ENCODE results near the gene TCF25.

The TCF25 gene

DNA sequence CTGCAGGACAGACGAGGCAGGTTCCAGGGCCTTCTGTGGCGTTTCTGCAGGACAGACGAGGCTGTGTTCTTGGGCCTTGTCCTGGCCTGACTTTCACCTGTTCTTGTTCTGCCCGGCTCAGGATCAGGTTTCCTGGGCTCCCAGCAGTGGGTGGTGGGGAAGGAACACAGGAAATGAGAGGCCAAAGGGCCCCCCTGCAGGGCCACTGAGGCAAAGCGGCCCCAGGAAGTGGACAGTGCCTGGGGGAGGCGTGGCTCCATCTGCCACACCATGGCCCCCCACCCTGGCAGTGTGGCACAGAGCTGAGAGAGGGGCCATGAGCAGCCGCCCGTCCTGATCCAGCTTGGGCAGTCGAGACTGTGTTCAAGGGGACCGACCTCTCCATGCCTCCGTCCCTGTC is 24.4 kb upstream of the TCF25 start:
- no peak for TF ChIP-seq CTCF (conservative IDR thresholded peaks at IDR 0.05; ENCODE audit: low read depth, low read length)
- DNase-seq (ENCODE audit: low read depth): no peak

DNA sequence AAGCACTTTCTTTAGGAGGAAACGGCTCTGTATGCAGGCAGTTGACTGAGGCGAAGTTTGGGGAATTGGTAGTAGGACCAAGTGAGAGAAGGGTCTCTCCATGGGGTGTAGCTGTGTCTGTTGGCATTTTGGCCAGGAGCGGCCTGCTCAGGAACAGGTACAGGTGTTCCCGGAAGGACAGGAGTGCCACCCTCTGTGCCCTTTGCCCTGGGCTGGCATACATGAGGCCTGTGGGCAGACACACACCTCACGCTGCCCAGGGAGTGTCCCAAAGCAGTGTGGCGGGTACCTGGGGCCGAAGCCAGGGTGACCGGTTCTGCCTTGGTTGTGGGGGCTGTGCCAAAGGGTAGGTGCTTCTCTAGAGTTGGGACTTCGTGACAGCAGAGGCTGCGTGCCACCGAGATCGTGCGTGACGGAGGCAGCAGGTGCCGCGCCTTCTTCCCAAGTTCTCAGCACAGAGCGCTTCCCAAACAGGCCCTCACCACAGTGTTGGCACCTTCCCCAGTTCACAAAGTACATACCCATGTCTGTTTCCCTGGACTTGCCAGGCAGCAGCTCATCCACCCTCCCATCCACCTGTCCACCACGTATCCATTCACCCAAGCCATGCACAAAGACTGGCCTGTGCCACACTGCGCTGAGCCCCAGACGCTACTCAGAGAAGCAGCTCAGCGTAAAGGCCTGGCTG is 19.9 kb upstream of the TCF25 start:
- no peak overlapping the region for H3K4me3 ChIP-seq (ENCODE audit: low read depth, low read length)
- DNase-seq (ENCODE audit: low read depth): no peak
- TF ChIP-seq CTCF (conservative IDR thresholded peaks at IDR 0.05; ENCODE audit: low read depth, low read length): no peak

More for the DNA sequence above, 24.4 kb upstream of the TCF25 start:
- no peak overlapping the region for H3K4me3 ChIP-seq (ENCODE audit: low read depth, low read length)

DNA sequence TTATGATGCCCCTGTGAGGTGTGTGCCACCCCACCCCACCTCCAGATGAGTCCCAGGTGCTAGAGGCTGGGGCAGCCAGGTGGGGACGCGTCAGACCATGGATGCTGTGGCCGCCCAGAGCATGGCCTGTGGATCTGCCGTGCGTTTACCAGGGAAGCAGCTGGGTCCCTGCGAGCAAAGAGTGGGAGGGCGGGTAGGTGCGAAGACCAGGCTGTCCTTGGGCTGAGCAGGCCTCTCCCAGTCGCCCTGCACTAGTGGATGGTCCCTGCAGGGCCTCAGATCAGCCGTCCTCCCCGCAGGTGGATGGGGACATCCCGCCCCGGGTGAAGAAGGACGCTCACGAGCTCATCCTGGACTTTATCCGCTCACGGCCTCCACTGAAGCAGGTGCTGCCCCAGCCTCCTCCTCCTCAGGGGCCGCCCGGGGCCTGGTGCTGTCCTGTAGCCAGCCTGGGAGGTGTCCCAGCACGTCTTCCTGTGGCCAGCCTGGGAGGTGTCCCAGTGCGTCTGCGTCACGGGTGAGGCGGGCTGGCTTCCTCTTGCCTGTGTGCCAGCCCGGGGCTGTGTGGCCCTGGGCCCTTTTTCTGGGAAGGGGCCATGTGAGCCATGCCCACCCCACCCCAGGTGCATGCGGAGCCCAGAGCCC is 18.0 kb upstream of the TCF25 start:
- DNase-seq (ENCODE audit: low read depth): no peak
- no peak overlapping the region for H3K4me3 ChIP-seq (ENCODE audit: low read depth, low read length)
- TF ChIP-seq CTCF (conservative IDR thresholded peaks at IDR 0.05; ENCODE audit: low read depth, low read length): no peak

DNA sequence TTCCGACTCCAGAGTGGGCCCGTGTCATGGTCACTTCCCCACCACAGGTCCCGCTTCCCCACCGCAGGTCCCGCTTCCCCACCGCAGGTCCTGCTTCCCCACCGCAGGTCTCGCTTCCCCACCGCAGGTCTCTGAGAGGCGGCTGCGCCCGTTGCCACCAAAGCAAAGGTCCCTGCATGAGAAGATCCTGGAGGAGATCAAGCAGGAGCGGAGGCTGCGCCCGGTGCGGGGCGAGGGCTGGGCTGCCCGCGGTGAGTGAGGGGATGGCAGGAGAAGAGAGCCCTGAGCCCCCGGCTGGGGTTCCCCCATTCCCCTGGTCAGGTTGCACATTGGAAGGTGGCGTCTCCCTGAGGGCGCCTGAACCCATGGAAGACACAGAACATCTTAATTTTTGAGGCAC is 17.4 kb upstream of the TCF25 start:
- DNase-seq (ENCODE audit: low read depth): no peak
- TF ChIP-seq CTCF (conservative IDR thresholded peaks at IDR 0.05; ENCODE audit: low read depth, low read length): no peak
- H3K4me3 ChIP-seq (ENCODE audit: low read depth, low read length): no peak overlapping the region

DNA sequence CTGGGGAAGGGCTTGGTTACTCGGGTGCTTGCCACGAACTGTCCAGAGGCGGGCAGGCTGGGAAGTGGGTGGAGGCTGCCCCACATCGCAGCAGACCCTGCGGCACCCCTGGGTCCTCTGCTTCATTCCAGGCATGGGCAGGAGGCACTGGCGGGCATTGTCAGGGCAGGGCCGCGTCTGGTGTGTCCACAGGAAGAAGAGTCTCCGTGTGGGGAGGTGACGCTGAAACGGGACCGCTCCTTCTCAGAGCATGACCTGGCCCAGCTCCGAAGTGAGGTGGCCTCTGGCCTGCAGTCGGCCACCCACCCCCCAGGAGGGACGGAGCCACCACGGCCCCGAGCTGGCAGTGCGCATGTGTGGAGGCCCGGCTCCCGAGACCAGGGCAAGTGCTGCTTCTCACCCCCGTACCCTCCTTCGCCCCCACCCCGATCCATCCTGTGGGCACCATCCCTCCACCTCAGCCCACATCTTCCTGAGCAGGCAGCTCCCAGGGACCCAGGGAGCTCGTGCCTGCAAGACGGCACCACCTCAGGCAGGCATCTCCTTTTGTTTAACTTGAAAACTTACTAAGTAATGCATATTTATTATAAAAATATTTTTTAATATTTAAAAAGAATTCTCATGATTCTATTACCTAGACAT is 14.3 kb upstream of the TCF25 start:
- TF ChIP-seq CTCF (conservative IDR thresholded peaks at IDR 0.05; ENCODE audit: low read depth, low read length): no peak
- no peak overlapping the region for H3K4me3 ChIP-seq (ENCODE audit: low read depth, low read length)
- no peak for DNase-seq (ENCODE audit: low read depth)

DNA sequence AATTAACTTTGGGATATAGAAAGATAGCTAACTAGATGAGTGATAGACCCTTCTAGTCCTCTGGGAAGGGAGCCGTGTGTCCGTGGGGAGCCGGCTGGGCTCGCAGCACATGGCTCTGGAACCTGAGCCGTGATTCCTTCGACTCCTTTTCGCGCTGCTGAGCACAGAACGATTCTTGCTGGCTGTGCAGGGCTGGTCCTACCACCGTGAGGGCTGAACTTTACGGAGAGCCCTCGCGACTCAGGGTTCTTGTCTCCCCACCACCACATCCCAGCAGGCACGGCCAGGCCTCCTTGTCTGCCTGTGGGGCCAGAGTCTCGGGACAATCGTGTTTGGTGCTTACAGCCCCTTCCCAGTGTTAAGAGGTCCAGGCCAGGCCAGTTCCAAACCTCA is 13.8 kb upstream of the TCF25 start:
- DNase-seq (ENCODE audit: low read depth): no peak
- no peak overlapping the region for H3K4me3 ChIP-seq (ENCODE audit: low read depth, low read length)
- TF ChIP-seq CTCF (conservative IDR thresholded peaks at IDR 0.05; ENCODE audit: low read depth, low read length): no peak
